Aorta (tissue), 5 donors: ENCODE measurements around the gene P2RY2. TPM values are rescaled to one million over a fixed set of nuclear protein-coding genes. Genes with fewer than 3 reads are reported as not detected.

Experiments used
- ATAC-seq: fragments of 200-7000 bp; cut with Tn5 transposase; one replicate; pipeline ENCODE4 v1.9.1; 2022; ENCODE audit warnings: moderate library complexity; ENCODE audit not compliant: low FRiP score
- DNase-seq, 2 donors: peaks; one replicate each; pipeline ENCODE4 v3.0.0-alpha.2; 2020
- H3K27ac ChIP-seq, 2 donors: one replicate each; pipeline ENCODE4 v1.5.1; 2013; ENCODE audit warnings: low read length in 2 of 2, mild to moderate bottlenecking in 2 of 2, moderate library complexity in 2 of 2, control low read depth in 1 of 2, inconsistent platforms in 1 of 2, low read depth in 1 of 2
- H3K27me3 ChIP-seq, 2 donors: one replicate each; pipeline ENCODE4 v1.6.1; 2013; ENCODE audit warnings: control low read depth in 1 of 2, low read length in 1 of 2, mild to moderate bottlenecking in 1 of 2, moderate library complexity in 1 of 2; ENCODE audit not compliant: insufficient read depth in 2 of 2, control insufficient read depth in 1 of 2
- H3K36me3 ChIP-seq, 2 donors: one replicate each; pipeline ENCODE4 v1.6.1; 2013; ENCODE audit warnings: control low read depth in 1 of 2, low read length in 1 of 2, mild to moderate bottlenecking in 1 of 2; ENCODE audit not compliant: insufficient read depth in 2 of 2, control insufficient read depth in 1 of 2
- H3K4me1 ChIP-seq, 2 donors: one replicate each; pipeline ENCODE4 v1.6.1; 2013; ENCODE audit warnings: low read length in 2 of 2, control low read depth in 1 of 2, mild to moderate bottlenecking in 1 of 2, moderate library complexity in 1 of 2; ENCODE audit not compliant: insufficient read depth in 2 of 2, control insufficient read depth in 1 of 2
- H3K4me3 ChIP-seq, 2 donors: one replicate each; pipeline ENCODE4 v1.5.1; 2013; ENCODE audit warnings: low read length in 2 of 2, control low read depth in 1 of 2, mild to moderate bottlenecking in 1 of 2
- H3K9me3 ChIP-seq: one replicate; pipeline ENCODE4 v1.6.1; 2013; ENCODE audit warnings: mild to moderate bottlenecking, low read length; ENCODE audit not compliant: control insufficient read depth
- WGBS, 2 donors: extraction: QIAGEN DNeasy Blood & Tissue Kit; methylation state at CpG; one replicate each; pipeline ENCODE4 v1.1.7; 2013; 5-methylcytosine and 5-hydroxymethylcytosine counted together
- intact Hi-C, 2 donors: fragments of 100-400 bp; cut with DNase I; formaldehyde crosslinking; loops; one replicate each; pipeline versions ENCODE4 v1.14.2 to v1.15.0; 2022
- polyA plus RNA-seq, 2 donors: library from polyadenylated mRNA; stranded (reverse); fragments of 200-250 nt; gene quantifications; one replicate each; pipeline ENCODE4 v1.2.3, GENCODE V29; 2013
- total RNA-seq, 2 donors: library from RNA; stranded (reverse); fragmentation: NEBNext Ultra II Directional; extraction: Animal tissue kit (Norgen Biotek cat#: 25700); gene quantifications; one replicate each; pipeline ENCODE4 v1.2.1, GENCODE V29; 2021
- donor health status: healthy with polysubstance abuse.
- donor health status: Bipolar disorder and iron deficiency.
- donor health status: DM: no; HTN: no; CAD: no.
- donor health status: DM: no; HTN: no; CAD: no.
- donor health status: DM: yes; HTN: yes; CAD: no.

The P2RY2 gene
- total and polyA plus RNA-seq, 4 donors, result 0.50 to 3.9 (median 1.7) TPM

DNA sequence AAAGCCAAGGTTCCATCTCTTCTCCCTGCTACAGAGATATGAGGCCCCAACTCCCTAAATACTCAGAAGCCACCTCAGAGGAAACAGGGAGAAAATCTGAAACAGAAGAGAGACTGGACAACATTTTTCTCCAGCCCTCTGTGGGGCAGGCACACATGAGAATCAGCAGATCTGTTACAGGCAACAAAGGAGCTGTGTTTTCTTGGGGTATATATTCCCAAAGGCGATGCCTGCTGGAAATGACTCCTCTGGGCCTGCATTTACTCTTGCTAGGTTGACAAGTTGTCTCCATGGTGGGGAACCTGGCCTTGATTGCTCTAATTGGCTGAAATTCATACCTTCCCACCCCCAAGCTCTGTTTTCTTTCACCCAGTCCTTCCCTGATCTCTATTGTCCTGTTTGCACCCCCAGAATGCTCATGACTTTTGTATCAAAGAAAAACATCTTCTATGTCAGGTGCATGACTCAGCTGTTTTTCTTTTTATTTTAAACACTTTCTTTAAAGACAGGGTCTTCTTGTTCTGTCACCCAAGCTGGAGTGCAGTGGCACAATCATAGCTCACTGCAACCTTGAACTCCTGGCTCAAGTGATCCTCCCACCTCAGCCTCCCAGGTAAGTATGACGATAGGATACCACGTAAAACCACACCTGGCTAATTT is 30.6 kb downstream of the P2RY2 start:
- intact Hi-C loops, result loop anchor here in 1 of 2 donors (10.0 kb wide), 1 partner anchor 424 kb away; no protein-coding TSS in a partner anchor
- DNase-seq, result no peak

DNA sequence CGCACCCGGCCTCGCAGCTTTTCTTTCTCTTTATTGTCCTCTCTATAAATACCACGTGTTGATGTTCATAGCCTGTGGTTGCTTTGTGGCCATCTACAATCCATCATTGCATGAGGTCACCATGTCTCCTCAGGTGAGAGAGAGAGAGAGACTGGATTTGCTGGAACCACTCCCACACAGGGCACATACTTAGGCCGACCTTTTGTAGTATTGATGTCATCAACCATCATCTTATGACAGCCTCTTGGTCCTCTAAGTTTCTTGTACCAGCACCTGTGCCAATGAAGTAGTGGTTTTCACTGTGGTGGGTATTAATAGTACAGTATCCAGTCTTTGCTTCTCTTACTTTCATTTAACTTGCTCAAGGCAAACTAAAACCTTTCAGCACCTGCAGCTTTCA is 31.2 kb downstream of the P2RY2 start:
- no peaks in the 10 kb centered on the region for H3K27me3 ChIP-seq
- intact Hi-C loops, result loop anchor here in 1 of 2 donors (10.0 kb wide), 1 partner anchor 425 kb away; no protein-coding TSS in a partner anchor
- no peak for DNase-seq
- H3K9me3 ChIP-seq, result no peaks in the 10 kb centered on the region
- WGBS, 2 donors, result 77 to 82% methylated on average over 5 of the region's 5 CpGs
- H3K27ac ChIP-seq, result no peak overlapping the region
- H3K4me1 ChIP-seq, result no peaks in the 10 kb centered on the region
- no peaks in the 10 kb centered on the region for H3K36me3 ChIP-seq
- no peak overlapping the region for H3K4me3 ChIP-seq
- no peak for ATAC-seq

More for the DNA sequence above, 30.6 kb downstream of the P2RY2 start:
- no peak for ATAC-seq
- no peaks in the 10 kb centered on the region for H3K36me3 ChIP-seq
- H3K9me3 ChIP-seq, result no peaks in the 10 kb centered on the region
- no peaks in the 10 kb centered on the region for H3K27me3 ChIP-seq
- H3K4me3 ChIP-seq, result no peak overlapping the region
- WGBS, 2 donors, result 94 to 96% methylated on average over 3 of the region's 3 CpGs
- no peaks in the 10 kb centered on the region for H3K4me1 ChIP-seq
- H3K27ac ChIP-seq, result no peak overlapping the region

DNA sequence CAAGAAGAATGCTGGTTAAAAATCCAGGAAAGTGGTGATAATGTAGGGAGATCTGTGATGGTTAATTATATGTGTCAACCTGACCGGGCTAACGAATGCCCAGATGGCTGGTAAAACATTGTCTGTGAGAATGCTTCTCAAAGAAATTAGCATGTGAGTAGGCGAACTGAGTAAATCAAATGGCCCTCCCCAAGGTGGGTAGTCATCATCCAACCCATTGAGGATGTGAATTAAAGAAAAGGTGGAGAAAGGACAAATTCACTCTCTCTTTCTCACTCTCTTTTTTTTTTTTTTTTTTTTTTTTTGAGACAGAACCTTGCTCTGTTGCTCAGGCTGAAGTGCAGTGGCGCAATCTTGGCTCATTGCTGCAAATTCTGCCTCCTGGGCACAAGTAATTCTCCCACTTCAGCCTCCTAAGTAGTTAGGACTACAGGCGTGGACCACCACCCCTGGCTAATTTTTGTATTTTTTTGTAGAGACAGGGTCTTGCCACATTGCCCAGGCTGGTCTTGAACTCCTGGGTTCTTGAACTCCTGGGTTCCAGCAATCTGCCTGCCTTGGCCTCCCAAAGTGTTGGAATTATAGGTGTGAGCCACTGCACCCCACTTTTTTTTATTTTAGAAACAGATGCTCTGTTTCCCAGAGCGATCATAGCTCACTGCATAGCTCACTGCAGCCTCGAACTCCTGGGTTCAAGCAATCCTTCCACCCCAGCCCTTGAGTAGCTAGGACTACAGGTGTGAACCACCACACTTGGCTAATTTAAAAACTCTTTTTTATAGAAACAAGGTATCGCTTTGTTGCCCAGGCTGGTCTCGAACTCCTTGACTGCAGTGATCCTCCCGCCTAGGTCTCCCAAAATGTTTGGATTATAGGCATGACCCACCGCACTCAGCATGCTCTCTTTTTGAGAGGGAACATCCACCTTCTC is 32.0 kb downstream of the P2RY2 start:
- no peaks in the 10 kb centered on the region for H3K4me1 ChIP-seq
- WGBS, 2 donors, result 93 to 94% methylated on average over 11 of the region's 11 CpGs
- intact Hi-C loops, result loop anchor here in 1 of 2 donors (10.0 kb wide), 1 partner anchor 425 kb away; no protein-coding TSS in a partner anchor
- H3K27ac ChIP-seq, result no peak overlapping the region
- no peak overlapping the region for H3K4me3 ChIP-seq
- no peaks in the 10 kb centered on the region for H3K36me3 ChIP-seq
- no peaks in the 10 kb centered on the region for H3K9me3 ChIP-seq
- ATAC-seq, result no peak
- no peaks in the 10 kb centered on the region for H3K27me3 ChIP-seq
- DNase-seq, result peak; percentile 29 to 45

DNA sequence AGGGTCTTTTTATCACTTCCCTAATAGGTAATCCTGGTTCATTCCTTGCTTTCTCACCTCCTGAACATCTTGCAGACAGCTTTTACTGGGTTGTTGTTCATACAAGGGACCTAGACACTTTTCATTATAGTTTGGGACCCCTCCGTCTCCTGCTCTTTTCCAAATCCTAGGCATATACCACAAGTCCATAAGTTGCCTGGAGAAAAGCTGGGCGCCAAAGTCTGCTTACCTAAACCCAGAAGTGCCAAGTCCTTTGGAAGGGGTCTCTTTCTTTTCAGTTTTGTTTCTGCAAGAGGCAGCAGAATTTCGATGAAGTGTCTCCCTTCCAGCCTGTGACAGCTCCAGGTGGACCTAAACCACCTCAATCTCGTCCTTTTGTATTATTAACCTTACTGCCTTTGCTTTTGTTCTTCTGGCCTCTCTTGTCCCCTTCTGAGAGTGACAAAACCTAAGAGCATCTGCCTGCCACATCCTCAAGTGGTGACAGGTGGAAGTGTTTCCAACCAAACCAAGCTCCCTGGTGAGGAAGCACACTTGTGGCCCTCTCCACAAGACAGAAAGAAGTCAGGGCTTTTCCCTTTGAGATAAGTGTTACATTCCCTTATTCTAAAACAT is 34.6 kb downstream of the P2RY2 start:
- Histone ChIP-seq H3K27me3 (no peaks in the 10 kb centered on the region), H3K4me3 (no peak overlapping the region), H3K36me3 (no peaks in the 10 kb centered on the region), H3K9me3 (no peaks in the 10 kb centered on the region), H3K4me1 (no peaks in the 10 kb centered on the region), H3K27ac (no peak overlapping the region)
- 86 to 87% methylated on average over 4 of the region's 4 CpGs for WGBS, 2 donors
- ATAC-seq, result no peak
- DNase-seq, result no peak
- intact Hi-C loops, result no loop called here

DNA sequence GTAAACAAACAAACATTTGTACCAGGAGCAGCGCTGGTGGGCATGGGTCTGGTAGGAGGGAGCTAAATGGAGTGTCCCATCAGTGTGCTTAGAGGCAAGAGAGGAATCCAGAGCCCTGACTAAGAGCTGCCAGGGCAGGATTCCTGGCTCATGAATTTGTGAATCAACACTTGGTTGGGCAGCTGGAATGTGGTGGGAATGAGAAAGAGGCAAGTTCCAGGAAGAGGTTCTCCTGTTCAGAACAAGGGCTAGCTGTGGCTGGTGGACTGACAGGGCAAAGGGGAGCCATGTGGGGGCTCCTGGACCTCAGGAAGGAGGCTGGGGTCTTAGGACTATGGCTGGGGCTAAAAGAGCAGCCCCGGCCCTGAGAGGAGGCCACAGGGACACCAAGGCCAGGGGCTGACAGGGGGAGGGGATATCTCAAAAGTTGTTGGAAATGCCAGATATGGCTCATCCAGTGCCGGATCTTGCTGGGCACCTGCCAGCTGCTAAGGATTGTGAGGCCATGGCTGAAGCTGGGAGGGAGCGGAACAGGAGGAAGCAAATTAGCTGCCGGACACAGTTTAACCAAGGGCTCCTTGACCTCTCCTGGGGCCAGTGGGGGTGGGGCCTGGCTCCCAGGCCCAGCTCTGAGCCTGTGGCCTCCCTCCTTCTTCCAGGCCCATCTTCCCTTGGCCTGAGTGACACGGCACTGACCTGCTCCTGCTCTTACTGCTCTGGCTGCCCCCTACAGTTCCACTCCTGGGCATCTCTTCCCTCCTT is 39.4 kb downstream of the P2RY2 start:
- 28 to 34% methylated on average over 6 of the region's 6 CpGs for WGBS, 2 donors
- Histone ChIP-seq H3K36me3 (no peaks in the 10 kb centered on the region), H3K27me3 (no peaks in the 10 kb centered on the region), H3K27ac (peak overlapping the region; percentile 69 to 98), H3K4me3 (no peak overlapping the region), H3K9me3 (no peaks in the 10 kb centered on the region), H3K4me1 (no peaks in the 10 kb centered on the region)
- peak; percentile 91 to 93 for DNase-seq
- intact Hi-C loops, result no loop called here
- peak; percentile 81 for ATAC-seq

DNA sequence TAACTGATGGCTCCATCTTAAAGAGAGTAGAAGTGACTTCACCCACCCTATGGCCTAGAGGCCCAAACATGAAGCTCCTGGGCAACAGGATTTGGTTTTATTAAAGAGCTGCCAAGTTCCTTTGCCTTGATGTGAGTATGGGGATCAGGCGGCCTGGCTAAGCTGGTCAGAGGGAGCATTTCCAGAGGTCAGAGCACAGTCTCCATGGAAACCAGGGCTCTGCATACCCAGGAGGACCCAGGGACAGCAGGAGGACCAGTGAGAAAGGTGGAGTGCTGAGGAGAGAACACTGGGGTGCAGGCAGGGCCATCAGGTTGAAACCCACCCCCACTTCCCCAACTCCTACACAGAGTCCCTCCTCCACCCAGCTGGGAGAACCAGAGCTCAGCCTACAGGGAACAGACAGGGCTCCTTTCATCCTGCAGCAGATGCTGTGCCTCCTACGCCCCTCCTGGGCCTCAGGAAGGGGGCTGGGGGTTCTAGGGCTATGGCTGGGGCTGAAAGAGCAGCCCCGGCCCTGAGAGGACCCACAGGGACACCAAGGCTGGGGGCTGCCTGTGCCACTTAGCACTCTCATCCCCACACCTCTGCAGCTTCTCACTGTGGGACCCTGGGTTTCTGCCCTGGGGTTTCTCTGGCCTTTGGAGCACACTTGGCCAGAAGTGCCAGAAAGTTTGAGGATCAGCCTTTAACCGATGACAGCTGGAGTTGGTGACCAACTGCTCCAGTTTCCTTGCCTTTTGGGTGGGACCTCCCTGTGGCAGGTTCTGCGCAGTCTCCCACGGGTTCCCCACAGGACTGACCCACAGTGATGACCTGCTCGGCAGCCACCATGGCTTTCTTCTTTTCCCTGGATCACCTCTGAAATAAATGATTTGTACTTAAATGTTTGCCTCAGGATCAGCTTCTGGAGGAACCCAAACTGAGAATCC is 40.3 kb downstream of the P2RY2 start:
- Histone ChIP-seq H3K27me3 (no peaks in the 10 kb centered on the region), H3K4me1 (no peaks in the 10 kb centered on the region), H3K9me3 (no peaks in the 10 kb centered on the region), H3K4me3 (no peak overlapping the region), H3K27ac (peak overlapping the region; percentile 69 to 98), H3K36me3 (no peaks in the 10 kb centered on the region)
- ATAC-seq (peak; percentile 13), DNase-seq (peak in 1 of 2 donors; percentile 49)
- intact Hi-C loops, result no loop called here
- WGBS, 2 donors, result 85 to 86% methylated on average over 7 of the region's 7 CpGs

DNA sequence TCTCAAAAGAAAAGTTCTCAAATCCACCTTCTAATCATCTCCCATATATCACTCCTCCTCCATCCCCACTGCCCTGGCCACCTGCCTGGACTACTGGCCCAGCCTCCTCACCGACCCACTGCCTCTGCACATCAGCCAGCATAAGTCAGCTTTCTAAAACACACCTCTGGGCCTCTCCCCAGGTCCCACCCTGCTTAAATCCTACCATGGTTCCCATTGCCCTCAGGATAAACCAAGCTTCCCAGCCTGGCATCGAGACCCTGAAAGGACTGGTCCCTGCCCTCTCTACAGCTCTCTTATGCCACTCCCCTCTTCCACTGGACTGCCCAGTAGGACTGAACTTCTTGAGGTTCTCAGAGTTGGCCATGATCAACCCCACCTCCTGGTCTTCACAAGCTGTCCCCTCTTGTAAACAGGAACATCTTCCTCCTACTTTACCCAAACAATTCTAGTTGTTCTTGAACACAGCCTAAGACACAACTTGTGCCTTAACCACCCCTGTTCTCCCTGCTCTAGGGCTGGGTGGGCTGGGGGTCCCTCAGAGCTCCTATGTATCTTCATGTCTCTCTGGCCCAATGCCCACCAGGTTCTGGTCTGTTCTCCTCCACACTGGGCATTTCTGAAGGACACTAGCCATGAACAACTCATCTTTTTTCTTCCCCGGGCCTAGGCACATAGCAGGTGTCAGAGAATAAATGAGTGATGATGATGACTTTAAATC is 41.5 kb downstream of the P2RY2 start:
- Histone ChIP-seq H3K4me3 (no peak overlapping the region), H3K27ac (no peak overlapping the region), H3K27me3 (no peaks in the 10 kb centered on the region), H3K36me3 (no peaks in the 10 kb centered on the region), H3K9me3 (no peaks in the 10 kb centered on the region), H3K4me1 (no peaks in the 10 kb centered on the region)
- DNase-seq (peak in 1 of 2 donors; percentile 32), ATAC-seq (no peak)
- WGBS, 2 donors, result 72 to 86% methylated on average over 3 of the region's 3 CpGs
- intact Hi-C loops, result no loop called here
